ENCODE results near the gene ST3GAL5.

ST3GAL5 gene

DNA sequence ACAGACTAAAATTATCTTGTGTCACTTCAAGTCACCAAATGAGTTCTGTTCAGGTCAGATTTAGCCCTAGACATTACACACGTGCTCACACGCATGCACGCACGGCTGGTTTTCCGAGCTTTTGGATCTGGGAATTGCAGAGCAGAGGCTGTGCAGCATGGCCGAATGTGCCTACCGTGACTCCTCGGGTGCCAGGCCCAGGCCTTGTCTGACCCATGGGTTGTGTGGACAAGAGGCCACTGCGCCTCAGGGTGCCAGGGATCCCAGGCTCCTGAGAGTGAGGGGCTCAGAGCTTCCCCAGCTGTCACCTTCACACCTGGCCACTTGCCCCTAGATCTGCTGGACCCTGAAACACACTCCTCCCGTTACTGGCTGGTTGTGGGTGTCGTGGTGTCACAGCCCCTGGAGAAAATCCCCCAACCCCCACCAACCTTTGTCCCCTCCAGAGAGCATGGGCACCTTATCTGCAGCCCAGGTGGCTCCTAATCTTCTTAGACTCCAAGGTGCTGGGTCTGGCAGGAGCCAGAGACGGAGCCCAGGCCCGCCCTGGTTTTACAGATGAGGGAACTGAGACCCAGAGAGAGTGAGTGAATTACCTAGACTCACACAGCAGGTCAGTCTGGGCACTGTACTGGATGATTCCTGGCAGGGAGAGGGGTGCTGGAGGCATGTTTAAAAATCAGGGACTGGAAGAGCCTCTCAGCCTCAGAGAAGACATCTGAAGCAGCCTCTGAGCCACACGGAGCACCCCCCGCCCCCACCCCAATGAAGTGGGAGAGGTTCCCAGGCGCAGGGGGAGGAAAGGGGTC, 78.2 kb downstream of the ST3GAL5 start:
- H3K4me3 ChIP-seq (ENCODE audit: low read depth, low read length), result no peak overlapping the region
- peak; percentile 80 for DNase-seq
- no peaks in the 10 kb centered on the region for H3K36me3 ChIP-seq
- peak overlapping the region; percentile 77 for H3K27ac ChIP-seq
- TF ChIP-seq, protein P1, sequence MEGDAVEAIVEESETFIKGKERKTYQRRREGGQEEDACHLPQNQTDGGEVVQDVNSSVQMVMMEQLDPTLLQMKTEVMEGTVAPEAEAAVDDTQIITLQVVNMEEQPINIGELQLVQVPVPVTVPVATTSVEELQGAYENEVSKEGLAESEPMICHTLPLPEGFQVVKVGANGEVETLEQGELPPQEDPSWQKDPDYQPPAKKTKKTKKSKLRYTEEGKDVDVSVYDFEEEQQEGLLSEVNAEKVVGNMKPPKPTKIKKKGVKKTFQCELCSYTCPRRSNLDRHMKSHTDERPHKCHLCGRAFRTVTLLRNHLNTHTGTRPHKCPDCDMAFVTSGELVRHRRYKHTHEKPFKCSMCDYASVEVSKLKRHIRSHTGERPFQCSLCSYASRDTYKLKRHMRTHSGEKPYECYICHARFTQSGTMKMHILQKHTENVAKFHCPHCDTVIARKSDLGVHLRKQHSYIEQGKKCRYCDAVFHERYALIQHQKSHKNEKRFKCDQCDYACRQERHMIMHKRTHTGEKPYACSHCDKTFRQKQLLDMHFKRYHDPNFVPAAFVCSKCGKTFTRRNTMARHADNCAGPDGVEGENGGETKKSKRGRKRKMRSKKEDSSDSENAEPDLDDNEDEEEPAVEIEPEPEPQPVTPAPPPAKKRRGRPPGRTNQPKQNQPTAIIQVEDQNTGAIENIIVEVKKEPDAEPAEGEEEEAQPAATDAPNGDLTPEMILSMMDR (IDR thresholded peaks at IDR 0.05; ENCODE audit: low read depth, low read length), result no peak
- H3K9me3 ChIP-seq (ENCODE audit: severe bottlenecking), result no peaks in the 10 kb centered on the region
- H3K27me3 ChIP-seq (ENCODE audit: insufficient read depth, low read depth, severe bottlenecking), result no peaks in the 10 kb centered on the region

- H3K27me3 ChIP-seq (ENCODE audit: insufficient read depth, low read depth, severe bottlenecking), result no peaks in the 10 kb centered on the region
- no peak overlapping the region for H3K4me3 ChIP-seq (ENCODE audit: low read depth, low read length)
- H3K27ac ChIP-seq, result no peak overlapping the region
- no peaks in the 10 kb centered on the region for H3K36me3 ChIP-seq
- DNase-seq, result no peak
- H3K9me3 ChIP-seq (ENCODE audit: severe bottlenecking), result no peaks in the 10 kb centered on the region
- TF ChIP-seq, protein P1 (IDR thresholded peaks at IDR 0.05; ENCODE audit: low read depth, low read length), result no peak
Observed at GRCh38 chr2:85807756-85808155, 81.0 kb downstream of the ST3GAL5 start.

GRCh38 chr2:85806358-85807118, 82.3 kb downstream of the ST3GAL5 start:
- DNase-seq, result no peak
- Histone ChIP-seq H3K36me3 (no peaks in the 10 kb centered on the region), H3K27me3 (ENCODE audit: insufficient read depth, low read depth, severe bottlenecking) (no peaks in the 10 kb centered on the region), H3K4me3 (ENCODE audit: low read depth, low read length) (no peak overlapping the region), H3K9me3 (ENCODE audit: severe bottlenecking) (no peaks in the 10 kb centered on the region), H3K27ac (no peak overlapping the region)
- TF ChIP-seq, protein P1 (IDR thresholded peaks at IDR 0.05; ENCODE audit: low read depth, low read length), result no peak

DNA sequence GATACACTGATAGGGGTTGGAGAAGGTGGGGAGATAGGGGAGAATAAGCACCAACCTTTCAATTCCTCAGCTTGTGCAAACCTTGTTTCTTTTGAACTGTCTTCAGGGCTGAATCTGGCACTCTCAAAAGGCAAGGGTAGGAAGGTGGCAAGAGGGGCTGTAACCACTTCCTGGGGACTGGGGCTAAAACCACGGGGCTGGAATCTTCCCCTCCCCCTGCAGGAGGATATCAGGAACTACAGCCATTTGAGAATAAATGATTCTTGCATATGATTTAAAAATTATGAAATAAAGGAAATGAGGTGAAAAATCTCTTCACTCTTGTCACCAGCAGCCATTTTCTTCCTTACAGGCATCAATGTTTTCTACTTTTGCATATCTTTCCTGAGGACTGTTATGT, 84.2 kb downstream of the ST3GAL5 start:
- H3K27me3 ChIP-seq (ENCODE audit: insufficient read depth, low read depth, severe bottlenecking), result no peaks in the 10 kb centered on the region
- H3K36me3 ChIP-seq, result no peaks in the 10 kb centered on the region
- H3K27ac ChIP-seq, result no peak overlapping the region
- TF ChIP-seq, protein P1 (IDR thresholded peaks at IDR 0.05; ENCODE audit: low read depth, low read length), result peak; percentile 57
- H3K9me3 ChIP-seq (ENCODE audit: severe bottlenecking), result no peaks in the 10 kb centered on the region
- DNase-seq, result no peak
- H3K4me3 ChIP-seq (ENCODE audit: low read depth, low read length), result no peak overlapping the region

GRCh38 chr2:85803704-85804425, 84.9 kb downstream of the ST3GAL5 start:
- no peak overlapping the region for H3K4me3 ChIP-seq (ENCODE audit: low read depth, low read length)
- TF ChIP-seq, protein P1 (IDR thresholded peaks at IDR 0.05; ENCODE audit: low read depth, low read length), result no peak
- H3K9me3 ChIP-seq (ENCODE audit: severe bottlenecking), result no peaks in the 10 kb centered on the region
- no peaks in the 10 kb centered on the region for H3K27me3 ChIP-seq (ENCODE audit: insufficient read depth, low read depth, severe bottlenecking)
- H3K27ac ChIP-seq, result no peak overlapping the region
- peak; percentile 1 for DNase-seq
- H3K36me3 ChIP-seq, result no peaks in the 10 kb centered on the region
